ENCODE measurements around the gene CRCP. TPM values are rescaled to one million over a fixed set of nuclear protein-coding genes. Genes with fewer than 3 reads are reported as not detected.

CRCP gene
- polyA plus RNA-seq, 2 of the 4 experiments (the other 2 are of a cell fraction): 33.1 to 40.3 TPM

GRCh38 chr7:66164356-66164755 lies 49.7 kb downstream of the CRCP start:
- no peak overlapping the region for H3K27ac ChIP-seq
- peaks cover 10% of the 10 kb centered on the region for H3K4me1 ChIP-seq
- FAIRE-seq (no peak), ATAC-seq (0 out of 6 replicates have a peak, but pooled peaks of 1 of the 2 experiments have one; percentile 44), DNase-seq (ENCODE audit: low read depth in 1 of 2, low spot score in 1 of 2) (no peak)
- H3K9me3 ChIP-seq: no peaks in the 10 kb centered on the region
- WGBS (ENCODE audit: missing lambda C conversion rate): 86% methylated on average over 7 of the region's 7 CpGs
- no peak overlapping the region for H3K4me3 ChIP-seq
- ChIA-PET POLR2A (no interaction called here), CTCF (interaction anchor here (1.1 to 1.4 kb wide), 2 partner anchors 10 to 17 kb away, joined by 3 to 4 read pairs; no protein-coding TSS in a partner anchor)
- no peak for TF ChIP-seq JUN (IDR thresholded peaks at IDR 0.05)
- TF ChIP-seq SREBF2 (IDR thresholded peaks at IDR 0.05): no peak
- no peak for TF ChIP-seq HOXB5 (CRISPR knock-in tag; IDR thresholded peaks at IDR 0.05)
- TF ChIP-seq NPAS2 (CRISPR knock-in tag; IDR thresholded peaks at IDR 0.05; ENCODE audit: borderline replicate concordance): no peak
- TF ChIP-seq CHD2 (IDR thresholded peaks at IDR 0.05; ENCODE audit: low read length, partially characterized antibody): no peak
- no peak for TF ChIP-seq PHF8 (IDR thresholded peaks at IDR 0.05; ENCODE audit: borderline replicate concordance, low read depth)
- no peak for TF ChIP-seq HOXB13 (CRISPR knock-in tag; IDR thresholded peaks at IDR 0.05; ENCODE audit: low read depth)
- no peak for TF ChIP-seq ELK1 (IDR thresholded peaks at IDR 0.05; ENCODE audit: low read depth, low read length)
- TF ChIP-seq RNF2 (IDR thresholded peaks at IDR 0.05; ENCODE audit: borderline replicate concordance, low read depth): no peak
- TF ChIP-seq GATA3 (IDR thresholded peaks at IDR 0.05; ENCODE audit: borderline replicate concordance): no peak
- no peak for TF ChIP-seq HEYL (CRISPR knock-in tag; IDR thresholded peaks at IDR 0.05)
- no peak for TF ChIP-seq HES2 (IDR thresholded peaks at IDR 0.05)
- TF ChIP-seq HOXA7 (CRISPR knock-in tag; IDR thresholded peaks at IDR 0.05): no peak
- no peak for TF ChIP-seq RAD21 (conservative IDR thresholded peaks at IDR 0.05 in 1 of 2, IDR thresholded peaks at IDR 0.05 in 1 of 2)
- TF ChIP-seq NFE2L2 (conservative IDR thresholded peaks at IDR 0.05; ENCODE audit: low read length): no peak
- TF ChIP-seq EHMT2 (IDR thresholded peaks at IDR 0.05; ENCODE audit: low read depth): no peak
- no peak overlapping the region for H3K4me2 ChIP-seq

DNA sequence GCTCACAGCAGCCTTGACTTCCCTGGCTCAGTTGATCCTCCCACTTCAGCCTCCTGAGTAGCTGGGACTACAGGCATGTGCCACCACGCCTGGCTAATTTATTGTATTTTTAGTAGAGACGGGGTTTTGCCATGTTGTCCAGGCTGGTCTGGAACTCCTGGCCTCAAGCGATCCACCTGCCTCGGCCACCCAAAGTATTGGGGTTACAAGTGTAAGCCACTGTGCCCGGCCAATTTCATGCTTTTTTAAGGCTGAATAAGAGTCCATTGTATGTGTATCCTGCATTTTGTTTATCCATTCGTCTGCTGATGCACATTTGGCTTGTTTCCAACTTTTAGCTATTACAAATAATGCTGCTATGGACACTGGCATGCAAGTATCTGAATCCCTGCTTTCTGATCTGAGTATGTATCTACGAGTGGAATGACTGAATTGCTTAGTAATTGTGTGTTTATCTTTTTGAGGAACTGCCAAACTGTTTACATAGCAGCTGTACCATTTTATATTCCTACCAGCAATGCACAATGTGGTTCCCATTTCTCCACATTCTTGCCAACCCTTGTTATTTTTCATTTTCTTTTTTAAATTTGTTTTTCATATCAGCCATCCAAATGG lies 53.2 kb downstream of the CRCP start:
- peak; percentile 52 to 67; a peak in 4 of 6 replicates for ATAC-seq
- WGBS (ENCODE audit: missing lambda C conversion rate): 52% methylated on average over 7 of the region's 7 CpGs
- 0 out of 6 replicates have a peak overlapping the region, but pooled peaks of 1 of the 2 experiments have one; percentile 5 for H3K27ac ChIP-seq
- TF ChIP-seq EHMT2 (IDR thresholded peaks at IDR 0.05; ENCODE audit: low read depth) (no peak), ZFP36 (IDR thresholded peaks at IDR 0.05; ENCODE audit: borderline replicate concordance, partially characterized antibody) (no peak), CBX2 (IDR thresholded peaks at IDR 0.05; ENCODE audit: borderline replicate concordance, low read depth) (no peak), RARB (CRISPR knock-in tag; IDR thresholded peaks at IDR 0.05) (no peak), FOSL2 (IDR thresholded peaks at IDR 0.05) (no peak), FOSL2 (CRISPR knock-in tag; IDR thresholded peaks at IDR 0.05) (0 out of 2 replicates have a peak, but pooled peaks have one; percentile 7), FOXS1 (CRISPR knock-in tag; IDR thresholded peaks at IDR 0.05) (peak; percentile 66; the same call in 1 of the 2 replicates)
- H3K9me3 ChIP-seq: no peaks in the 10 kb centered on the region
- ChIA-PET POLR2A (no interaction called here), CTCF (no interaction called here)
- DNase-seq (ENCODE audit: low read depth in 1 of 2, low spot score in 1 of 2): peak in 1 of 2 experiments; percentile 65
- no peak overlapping the region for H3K4me3 ChIP-seq
- peak overlapping the region; percentile 25 for H3K4me2 ChIP-seq
- peaks cover 22% of the 10 kb centered on the region for H3K4me1 ChIP-seq
- FAIRE-seq: no peak

DNA sequence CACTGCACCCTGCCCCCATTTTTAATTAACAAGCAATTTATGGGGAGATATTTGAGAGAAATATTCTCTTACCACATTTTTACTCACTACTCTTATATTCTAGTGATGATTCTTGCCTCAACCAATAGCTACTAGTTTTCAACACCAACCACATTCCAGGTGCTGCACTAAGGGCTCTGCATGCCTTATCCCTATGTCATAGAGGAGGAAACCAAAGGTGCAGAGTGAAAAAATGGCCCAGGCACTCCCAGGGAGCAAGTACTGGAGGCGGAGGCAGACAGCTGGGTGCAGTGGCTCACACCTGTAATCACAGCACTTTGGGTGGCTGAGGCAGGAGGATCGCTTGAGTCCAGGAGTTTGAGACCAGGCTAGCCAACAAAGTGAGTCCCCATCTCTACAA lies 55.0 kb downstream of the CRCP start:
- ChIA-PET POLR2A (no interaction called here), CTCF (interaction anchor here (1.2 to 1.6 kb wide), 2 partner anchors 9 to 24 kb away, joined by 3 read pairs; no protein-coding TSS in a partner anchor)
- Histone ChIP-seq H3K4me2 (no peak overlapping the region), H3K4me1 (peaks cover 22% of the 10 kb centered on the region), H3K4me3 (no peak overlapping the region), H3K27ac (no peak overlapping the region), H3K9me3 (no peaks in the 10 kb centered on the region)
- no peak for FAIRE-seq
- WGBS (ENCODE audit: missing lambda C conversion rate): 96% methylated on average over 2 of the region's 2 CpGs
- no peak for DNase-seq (ENCODE audit: low read depth in 1 of 2, low spot score in 1 of 2)
- no peak; a peak in 1 of 6 replicates for ATAC-seq
- TF ChIP-seq PHF8 (IDR thresholded peaks at IDR 0.05; ENCODE audit: borderline replicate concordance, low read depth) (no peak), NR3C1 (IDR thresholded peaks at IDR 0.05) (no peak), EHF (CRISPR knock-in tag; IDR thresholded peaks at IDR 0.05) (no peak), KDM1A (IDR thresholded peaks at IDR 0.05; ENCODE audit: low read depth) (no peak), MAFK (IDR thresholded peaks at IDR 0.05; ENCODE audit: partially characterized antibody) (no peak), REST (IDR thresholded peaks at IDR 0.05) (no peak), BHLHE40 (IDR thresholded peaks at IDR 0.05; ENCODE audit: low read depth, low read length) (no peak), PBX3 (IDR thresholded peaks at IDR 0.05) (no peak), SREBF2 (IDR thresholded peaks at IDR 0.05) (no peak)

Measured in A549 (cell line).